ENCODE data around the gene ZDHHC11B.

ZDHHC11B gene

DNA sequence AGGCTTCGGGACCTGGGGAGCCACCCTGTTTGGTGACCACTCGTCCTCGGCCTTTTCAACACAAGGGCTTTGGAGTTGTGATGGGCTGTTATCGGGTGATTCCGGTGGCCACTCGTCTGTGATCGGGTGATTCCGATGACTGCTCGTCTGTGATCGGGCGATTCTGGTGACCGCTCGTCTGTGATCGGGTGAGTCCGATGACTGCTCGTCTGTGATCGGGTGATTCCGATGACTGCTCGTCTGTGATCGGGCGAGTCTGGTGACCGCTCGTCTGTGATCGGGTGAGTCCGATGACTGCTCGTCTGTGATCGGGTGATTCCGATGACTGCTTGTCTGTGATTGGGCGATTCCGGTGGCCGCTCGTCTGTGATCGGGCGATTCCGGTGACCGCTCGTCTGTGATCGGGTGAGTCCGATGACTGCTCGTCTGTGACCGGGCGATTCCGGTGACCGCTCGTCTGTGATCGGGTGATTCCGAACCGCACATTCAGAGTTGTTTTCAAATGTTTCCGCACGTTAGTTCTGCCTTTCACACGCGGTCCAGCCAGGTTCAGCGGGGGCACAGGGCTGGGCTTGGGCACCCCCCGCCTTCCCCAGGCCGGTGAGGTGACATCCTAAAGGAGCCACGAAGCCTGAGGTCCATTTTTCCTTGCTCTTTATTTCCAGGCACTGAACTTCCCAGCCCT is 121.6 kb downstream of the ZDHHC11B start:
- peaks cover 0 to 64% (median 38%) of the 10 kb centered on the region in 5 donors for H3K36me3 ChIP-seq (ENCODE audit: control insufficient read depth in 5 of 5, insufficient read depth in 5 of 5, low read length in 5 of 5)
- no peaks in the 10 kb centered on the region for H3K27me3 ChIP-seq (ENCODE audit: control insufficient read depth in 5 of 5, insufficient read depth in 4 of 5, low read length in 5 of 5)
- H3K9me3 ChIP-seq (ENCODE audit: control insufficient read depth in 5 of 5, low read length in 5 of 5), result peaks cover 0 to 3% (median 0%) of the 10 kb centered on the region in 5 donors
- H3K4me1 ChIP-seq (ENCODE audit: control insufficient read depth in 5 of 5, insufficient read depth in 5 of 5, low read length in 5 of 5), result no peaks in the 10 kb centered on the region
- H3K4me3 ChIP-seq (ENCODE audit: low read depth in 1 of 5, low read length in 5 of 5), result no peak overlapping the region
- no peak overlapping the region for H3K9ac ChIP-seq (ENCODE audit: low read length in 5 of 5)
- no peak overlapping the region for H3K27ac ChIP-seq (ENCODE audit: low read depth, low read length)

DNA sequence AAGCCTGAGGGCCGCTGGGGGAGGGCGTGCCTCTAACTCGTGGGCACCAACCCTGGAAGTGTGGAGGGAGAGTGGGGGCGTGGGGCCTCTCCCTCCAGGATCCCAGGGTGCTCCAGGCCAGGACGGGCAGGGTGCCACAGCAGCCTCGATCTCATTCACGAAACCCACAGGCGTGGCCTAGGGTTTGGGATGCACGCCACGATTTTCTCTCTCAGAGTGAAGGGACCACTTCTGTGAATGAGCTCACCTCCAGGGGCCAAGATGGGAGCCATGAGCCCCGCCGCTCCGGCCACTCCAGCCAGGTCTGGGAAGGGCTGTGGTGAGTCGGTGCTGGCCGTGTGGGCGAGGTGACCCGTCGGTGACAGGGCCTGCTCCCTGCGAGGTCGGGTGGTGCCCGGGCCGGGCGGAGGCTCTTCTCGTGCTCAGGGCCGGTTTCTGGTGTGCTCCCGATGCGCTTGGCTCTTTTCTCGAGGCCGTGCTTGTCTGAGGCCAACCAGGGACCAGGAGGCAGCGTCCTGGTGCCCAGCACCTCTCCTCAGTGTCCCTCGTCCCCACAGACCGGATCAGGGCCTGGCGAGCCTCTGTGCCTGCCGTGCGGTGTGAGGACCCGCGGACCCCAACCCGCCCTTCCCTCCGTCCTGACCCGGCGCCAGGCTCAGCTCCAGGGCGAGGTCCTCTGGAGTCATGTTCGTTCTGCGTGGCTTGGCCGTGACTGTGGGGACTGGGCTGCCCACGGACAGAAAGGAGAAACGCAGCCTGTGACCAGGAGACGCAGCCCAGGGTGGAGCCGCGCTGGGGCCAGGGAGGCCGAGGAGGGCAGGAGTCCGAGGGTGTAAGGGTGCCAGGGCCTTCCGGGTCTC is 122.4 kb downstream of the ZDHHC11B start:
- peaks cover 0 to 4% (median 0%) of the 10 kb centered on the region in 5 donors for H3K9me3 ChIP-seq (ENCODE audit: control insufficient read depth in 5 of 5, low read length in 5 of 5)
- no peaks in the 10 kb centered on the region for H3K4me1 ChIP-seq (ENCODE audit: control insufficient read depth in 5 of 5, insufficient read depth in 5 of 5, low read length in 5 of 5)
- H3K9ac ChIP-seq (ENCODE audit: low read length in 5 of 5), result no peak overlapping the region
- no peak overlapping the region for H3K27ac ChIP-seq (ENCODE audit: low read depth, low read length)
- H3K4me3 ChIP-seq (ENCODE audit: low read depth in 1 of 5, low read length in 5 of 5), result no peak overlapping the region
- H3K36me3 ChIP-seq (ENCODE audit: control insufficient read depth in 5 of 5, insufficient read depth in 5 of 5, low read length in 5 of 5), result peaks cover 0 to 71% (median 42%) of the 10 kb centered on the region in 5 donors
- no peaks in the 10 kb centered on the region for H3K27me3 ChIP-seq (ENCODE audit: control insufficient read depth in 5 of 5, insufficient read depth in 4 of 5, low read length in 5 of 5)

DNA sequence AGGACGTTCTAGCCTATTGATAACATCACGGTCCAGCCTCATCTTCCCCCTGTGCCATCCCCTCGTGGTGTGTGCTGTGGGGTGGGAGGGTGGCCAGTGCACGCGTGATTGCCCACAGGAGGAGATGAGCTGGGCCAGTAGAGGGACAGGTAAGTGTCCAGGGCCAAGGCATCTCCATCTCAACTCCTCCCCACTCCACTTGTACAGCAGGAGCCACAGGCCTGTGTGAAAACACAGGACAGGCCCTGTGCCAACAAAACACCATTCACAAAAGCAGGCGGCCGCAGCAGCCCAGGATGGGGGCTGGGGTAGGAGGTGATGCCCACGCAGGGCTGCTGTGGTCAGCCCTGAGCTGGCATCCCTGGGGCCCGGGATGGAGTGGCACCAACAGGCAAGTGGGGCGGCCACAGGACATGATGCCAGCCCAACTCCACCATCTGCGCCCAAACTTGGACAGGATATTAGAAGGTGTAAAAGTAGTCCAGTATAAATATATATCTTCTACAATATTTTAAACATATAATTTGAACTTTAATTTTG is 124.0 kb downstream of the ZDHHC11B start:
- Histone ChIP-seq H3K36me3 (ENCODE audit: control insufficient read depth in 5 of 5, insufficient read depth in 5 of 5, low read length in 5 of 5) (peaks cover 0 to 65% (median 41%) of the 10 kb centered on the region in 5 donors), H3K27ac (ENCODE audit: low read depth, low read length) (no peak overlapping the region), H3K4me3 (ENCODE audit: low read depth in 1 of 5, low read length in 5 of 5) (no peak overlapping the region), H3K4me1 (ENCODE audit: control insufficient read depth in 5 of 5, insufficient read depth in 5 of 5, low read length in 5 of 5) (no peaks in the 10 kb centered on the region), H3K9me3 (ENCODE audit: control insufficient read depth in 5 of 5, low read length in 5 of 5) (peaks cover 0 to 4% (median 0%) of the 10 kb centered on the region in 5 donors), H3K27me3 (ENCODE audit: control insufficient read depth in 5 of 5, insufficient read depth in 4 of 5, low read length in 5 of 5) (no peaks in the 10 kb centered on the region), H3K9ac (ENCODE audit: low read length in 5 of 5) (no peak overlapping the region)
